ENCODE measurements around the gene CLIP2. TPM values are rescaled to one million over a fixed set of nuclear protein-coding genes. Genes with fewer than 3 reads are reported as not detected.
A peak's percentile ranks its signal among the peaks of the same experiment; 100 is the strongest.

Gene CLIP2
- total RNA-seq, 1 donor from 2014 or later: 24.1 TPM

DNA sequence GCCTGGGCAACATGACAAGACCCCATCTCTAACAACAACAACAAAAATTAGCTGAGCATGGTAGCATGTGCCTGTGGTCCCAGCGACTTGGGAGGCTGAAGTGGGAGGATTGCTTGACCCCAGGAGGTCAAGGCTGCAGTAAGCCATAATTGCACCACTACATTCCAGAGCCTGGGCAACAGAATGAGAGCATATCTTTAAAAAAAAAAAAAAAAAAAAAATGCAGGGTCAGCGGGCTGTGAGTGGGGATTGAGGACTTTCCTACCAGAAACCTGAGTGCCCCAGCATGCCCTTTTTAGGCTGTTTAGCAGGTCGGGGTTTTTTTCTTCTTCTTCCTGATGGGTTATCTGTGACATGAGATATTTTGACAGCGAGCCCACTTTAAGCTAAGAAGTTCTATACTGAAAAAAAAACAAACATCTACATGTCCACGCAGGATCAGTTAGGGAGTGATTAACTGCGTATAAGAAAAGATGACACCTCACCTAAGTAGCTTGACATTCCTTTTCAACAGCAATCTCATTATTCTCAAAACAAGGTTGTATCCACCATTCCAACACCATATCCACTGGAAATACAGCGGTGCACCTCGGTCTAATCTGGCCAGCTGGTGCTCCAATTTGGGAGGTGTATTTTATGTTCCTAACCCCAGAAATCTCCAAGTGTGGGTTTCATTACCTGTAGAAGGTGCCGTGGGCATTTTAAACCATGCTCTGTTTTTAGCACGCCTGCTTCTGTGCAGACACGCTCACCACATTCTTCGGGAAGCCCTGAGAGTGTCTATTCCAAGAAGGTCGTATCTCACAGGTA lies 21.2 kb upstream of the CLIP2 start:
- no peak overlapping the region for H3K4me3 ChIP-seq
- intact Hi-C loops (cut with DNase I): no loop called here
- no peaks in the 10 kb centered on the region for H3K36me3 ChIP-seq
- H3K27ac ChIP-seq: no peak overlapping the region
- no peak for DNase-seq
- ATAC-seq: no peak
- peaks cover 25% of the 10 kb centered on the region for H3K4me1 ChIP-seq
- TF ChIP-seq, protein P1, sequence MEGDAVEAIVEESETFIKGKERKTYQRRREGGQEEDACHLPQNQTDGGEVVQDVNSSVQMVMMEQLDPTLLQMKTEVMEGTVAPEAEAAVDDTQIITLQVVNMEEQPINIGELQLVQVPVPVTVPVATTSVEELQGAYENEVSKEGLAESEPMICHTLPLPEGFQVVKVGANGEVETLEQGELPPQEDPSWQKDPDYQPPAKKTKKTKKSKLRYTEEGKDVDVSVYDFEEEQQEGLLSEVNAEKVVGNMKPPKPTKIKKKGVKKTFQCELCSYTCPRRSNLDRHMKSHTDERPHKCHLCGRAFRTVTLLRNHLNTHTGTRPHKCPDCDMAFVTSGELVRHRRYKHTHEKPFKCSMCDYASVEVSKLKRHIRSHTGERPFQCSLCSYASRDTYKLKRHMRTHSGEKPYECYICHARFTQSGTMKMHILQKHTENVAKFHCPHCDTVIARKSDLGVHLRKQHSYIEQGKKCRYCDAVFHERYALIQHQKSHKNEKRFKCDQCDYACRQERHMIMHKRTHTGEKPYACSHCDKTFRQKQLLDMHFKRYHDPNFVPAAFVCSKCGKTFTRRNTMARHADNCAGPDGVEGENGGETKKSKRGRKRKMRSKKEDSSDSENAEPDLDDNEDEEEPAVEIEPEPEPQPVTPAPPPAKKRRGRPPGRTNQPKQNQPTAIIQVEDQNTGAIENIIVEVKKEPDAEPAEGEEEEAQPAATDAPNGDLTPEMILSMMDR (IDR thresholded peaks at IDR 0.05): no peak
- no peaks in the 10 kb centered on the region for H3K9me3 ChIP-seq
- no peaks in the 10 kb centered on the region for H3K27me3 ChIP-seq (ENCODE audit: low read depth)

DNA sequence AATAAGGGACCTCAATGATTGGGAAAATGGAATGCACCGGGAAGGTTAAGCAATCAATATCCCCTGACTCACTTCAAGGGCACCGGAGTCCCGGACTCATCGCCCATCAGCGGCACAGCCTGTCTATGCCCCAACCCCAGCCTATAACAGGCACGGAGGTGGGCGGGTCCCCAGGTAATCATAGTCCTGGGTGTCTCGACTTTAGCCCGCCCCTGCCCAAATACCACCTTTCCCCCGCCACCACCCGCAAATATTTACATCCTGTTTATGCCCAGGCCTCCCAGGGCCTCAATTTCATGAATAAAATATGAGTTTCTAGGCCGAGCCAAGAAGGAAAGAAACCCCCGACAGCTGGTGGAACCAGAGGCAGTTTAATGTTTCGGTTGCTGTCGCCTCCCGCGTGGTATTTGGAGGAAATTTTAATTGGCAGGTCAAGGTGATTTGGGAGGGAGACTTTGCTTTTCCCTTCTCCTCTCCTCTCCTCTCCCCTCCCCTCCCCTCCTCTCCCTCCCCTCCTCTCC lies 19.4 kb upstream of the CLIP2 start:
- no peak overlapping the region for H3K27ac ChIP-seq
- H3K4me3 ChIP-seq: peak overlapping the region; percentile 62
- intact Hi-C loops (cut with DNase I): no loop called here
- H3K4me1 ChIP-seq: peaks cover 29% of the 10 kb centered on the region
- DNase-seq (peak; percentile 58), ATAC-seq (peak; percentile 61 to 81)
- no peaks in the 10 kb centered on the region for H3K9me3 ChIP-seq
- H3K27me3 ChIP-seq (ENCODE audit: low read depth): no peaks in the 10 kb centered on the region
- H3K36me3 ChIP-seq: no peaks in the 10 kb centered on the region
- TF ChIP-seq, protein P1 (IDR thresholded peaks at IDR 0.05): no peak

DNA sequence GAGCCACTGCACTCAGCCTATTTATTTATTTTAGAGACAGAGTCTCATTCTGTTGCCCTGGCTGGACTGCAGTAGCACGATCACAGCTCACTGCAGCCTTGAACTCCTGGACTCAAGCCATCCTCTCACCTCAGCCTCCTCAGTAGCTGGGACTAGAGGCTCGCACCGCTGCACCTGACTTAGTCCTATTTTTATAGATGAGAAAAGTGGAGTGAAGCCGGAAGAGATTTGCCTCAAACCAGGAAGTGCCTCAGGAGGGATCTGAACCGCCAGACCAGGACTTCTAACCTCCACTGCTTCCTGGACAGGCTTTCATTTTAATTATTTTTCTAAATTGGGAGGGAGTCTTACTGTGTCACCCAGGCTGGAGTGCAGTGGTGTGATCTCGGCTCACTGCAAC lies 17.5 kb upstream of the CLIP2 start:
- Histone ChIP-seq H3K27me3 (ENCODE audit: low read depth) (no peaks in the 10 kb centered on the region), H3K9me3 (no peaks in the 10 kb centered on the region), H3K27ac (peak overlapping the region; percentile 80), H3K36me3 (no peaks in the 10 kb centered on the region), H3K4me3 (peak overlapping the region; percentile 19), H3K4me1 (peaks cover 29% of the 10 kb centered on the region)
- no peak for DNase-seq
- no peak for ATAC-seq
- intact Hi-C loops (cut with DNase I): no loop called here
- TF ChIP-seq, protein P1 (IDR thresholded peaks at IDR 0.05): no peak

DNA sequence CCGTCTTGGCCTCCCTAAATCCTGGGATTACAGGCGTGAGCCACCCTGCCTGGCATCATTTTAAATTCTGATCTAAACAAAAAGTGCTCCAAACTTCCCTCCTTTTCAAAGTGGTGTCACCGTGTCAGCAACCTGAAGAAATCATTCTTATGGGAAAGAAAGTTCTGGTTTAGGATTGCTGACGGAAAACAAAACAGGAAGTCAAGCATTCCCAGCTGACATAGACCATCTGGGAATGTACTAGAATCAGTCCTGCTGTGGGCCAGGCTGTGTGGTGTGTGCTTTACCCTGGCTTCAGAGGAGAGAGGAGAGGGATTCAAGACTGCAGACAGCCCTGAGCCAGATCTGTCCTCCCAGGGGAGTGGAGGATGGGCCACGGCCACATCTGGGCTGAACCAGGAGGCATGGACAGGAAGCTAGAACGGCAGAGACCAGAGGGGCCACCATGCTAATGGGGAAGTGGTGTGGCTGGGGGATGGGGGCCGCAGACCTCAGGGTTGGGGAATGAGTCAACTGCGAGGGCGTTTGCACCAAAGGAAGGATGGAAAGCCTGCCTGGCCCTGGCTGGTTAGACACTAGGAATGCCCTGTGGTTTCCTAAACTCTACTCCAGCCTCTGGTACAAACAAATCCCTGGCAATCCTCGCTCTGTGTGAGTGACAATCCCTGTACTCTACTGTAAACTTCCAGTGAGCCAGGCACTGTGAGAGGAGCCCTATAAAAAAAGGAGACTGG lies 16.7 kb upstream of the CLIP2 start:
- TF ChIP-seq, protein P1 (IDR thresholded peaks at IDR 0.05): no peak
- Histone ChIP-seq H3K27ac (peak overlapping the region; percentile 80), H3K4me1 (peaks cover 29% of the 10 kb centered on the region), H3K36me3 (no peaks in the 10 kb centered on the region), H3K27me3 (ENCODE audit: low read depth) (no peaks in the 10 kb centered on the region), H3K9me3 (no peaks in the 10 kb centered on the region), H3K4me3 (peak overlapping the region; percentile 19)
- DNase-seq (peak; percentile 85), ATAC-seq (peak; percentile 78 to 90)
- intact Hi-C loops (cut with DNase I): no loop called here

DNA sequence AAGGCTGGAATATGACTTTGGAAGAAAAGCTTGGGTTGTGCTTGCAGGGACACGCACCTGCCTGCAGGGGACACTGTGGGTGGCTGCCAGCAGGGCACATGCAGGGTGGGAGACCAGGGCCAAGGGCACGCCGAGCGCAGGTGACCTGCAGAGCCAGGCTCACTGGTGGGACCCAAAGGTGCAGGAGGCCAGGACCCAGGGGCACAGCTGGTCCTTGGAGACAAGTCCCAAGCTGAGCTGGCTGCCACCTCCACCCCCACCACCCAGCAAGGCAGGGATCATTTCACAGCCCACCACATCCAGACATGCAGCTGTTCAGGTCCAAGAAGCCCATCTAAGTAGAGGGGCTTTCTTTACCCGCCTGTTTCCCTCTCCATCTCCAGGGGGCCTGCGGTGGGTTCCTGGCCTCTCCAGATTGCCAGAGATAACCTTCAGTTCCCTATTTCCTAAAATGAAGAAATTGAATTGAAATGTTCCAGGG lies 13.8 kb upstream of the CLIP2 start:
- DNase-seq (no peak), ATAC-seq (no peak)
- TF ChIP-seq, protein P1 (IDR thresholded peaks at IDR 0.05): peak; percentile 35
- Histone ChIP-seq H3K27me3 (ENCODE audit: low read depth) (no peaks in the 10 kb centered on the region), H3K27ac (no peak overlapping the region), H3K4me3 (no peak overlapping the region), H3K36me3 (no peaks in the 10 kb centered on the region), H3K4me1 (peaks cover 35% of the 10 kb centered on the region), H3K9me3 (no peaks in the 10 kb centered on the region)
- intact Hi-C loops (cut with DNase I): no loop called here

Data from lower lobe of right lung (tissue), 2 donors.